ENCODE results near the gene OSR1. TPM values are rescaled to one million over a fixed set of nuclear protein-coding genes. Genes with fewer than 3 reads are reported as not detected.

The OSR1 gene
- total RNA-seq, 2 experiments from 2014 or later, result not detected

- no peak overlapping the region for H2AFZ ChIP-seq (ENCODE audit: low read length)
- no peak overlapping the region for H3K4me3 ChIP-seq (ENCODE audit: low read depth, low read length, poor library complexity, severe bottlenecking)
- no peaks in the 10 kb centered on the region for H3K79me2 ChIP-seq (ENCODE audit: insufficient read depth, low read depth, low read length)
- no peak overlapping the region for H3K4me2 ChIP-seq (ENCODE audit: low read length)
- H3K9me2 ChIP-seq (ENCODE audit: insufficient read depth, low read length), result no peaks in the 10 kb centered on the region
- no peak for DNase-seq (ENCODE audit: low spot score)
- BruUV-seq (replicated peaks), result no TSS peak
- no peaks in the 10 kb centered on the region for H3K36me3 ChIP-seq (ENCODE audit: insufficient read depth, low read length)
- H3K9me3 ChIP-seq (ENCODE audit: low read length), result no peaks in the 10 kb centered on the region
- ChIA-PET POLR2A (no interaction called here), CTCF (ENCODE audit: unreplicated experiment) (no interaction called here)
- TF ChIP-seq CTCF (conservative IDR thresholded peaks at IDR 0.05; ENCODE audit: low read length), result no peak
- TF ChIP-seq EZH2phosphoT487 (IDR thresholded peaks at IDR 0.05; ENCODE audit: borderline replicate concordance, low read depth, low read length), result no peak
- no peak overlapping the region for H3K27ac ChIP-seq (ENCODE audit: low read depth, low read length, poor library complexity, severe bottlenecking)
- no peaks in the 10 kb centered on the region for H4K20me1 ChIP-seq (ENCODE audit: insufficient read depth, low read length)
- intact Hi-C loops (cut with micrococcal nuclease; ENCODE audit: unreplicated experiment), result no loop called here
- no peaks in the 10 kb centered on the region for H3K4me1 ChIP-seq (ENCODE audit: insufficient read depth, low read length, poor library complexity, severe bottlenecking)
Observed at GRCh38 chr2:19330436-19330835, 28.0 kb downstream of the OSR1 start.

- POLR2A ChIA-PET, result no interaction called here
Observed at GRCh38 chr2:19329445-19329844, 29.0 kb downstream of the OSR1 start.

GRCh38 chr2:19327496-19327895, 30.9 kb downstream of the OSR1 start:
- H3K4me3 ChIP-seq (ENCODE audit: low read depth, low read length, poor library complexity, severe bottlenecking), result no peak overlapping the region
- POLR2A ChIA-PET, result no interaction called here
- no TSS peak for BruUV-seq (replicated peaks)

More at GRCh38 chr2:19329445-19329844, 29.0 kb downstream of the OSR1 start:
- no TSS peak for BruUV-seq (replicated peaks)
- Histone ChIP-seq H3K27ac (ENCODE audit: low read depth, low read length, poor library complexity, severe bottlenecking) (no peak overlapping the region), H3K36me3 (ENCODE audit: insufficient read depth, low read length) (no peaks in the 10 kb centered on the region), H3K4me1 (ENCODE audit: insufficient read depth, low read length, poor library complexity, severe bottlenecking) (no peaks in the 10 kb centered on the region), H3K9me2 (ENCODE audit: insufficient read depth, low read length) (no peaks in the 10 kb centered on the region), H3K79me2 (ENCODE audit: insufficient read depth, low read depth, low read length) (no peaks in the 10 kb centered on the region), H3K4me3 (ENCODE audit: low read depth, low read length, poor library complexity, severe bottlenecking) (no peak overlapping the region), H4K20me1 (ENCODE audit: insufficient read depth, low read length) (no peaks in the 10 kb centered on the region), H2AFZ (ENCODE audit: low read length) (no peak overlapping the region), H3K9me3 (ENCODE audit: low read length) (no peaks in the 10 kb centered on the region), H3K4me2 (ENCODE audit: low read length) (no peak overlapping the region)
- DNase-seq (ENCODE audit: low spot score), result no peak
- intact Hi-C loops (cut with micrococcal nuclease; ENCODE audit: unreplicated experiment), result no loop called here
- no peak for TF ChIP-seq CTCF (conservative IDR thresholded peaks at IDR 0.05; ENCODE audit: low read length)
- no peak for TF ChIP-seq EZH2phosphoT487 (IDR thresholded peaks at IDR 0.05; ENCODE audit: borderline replicate concordance, low read depth, low read length)
- CTCF ChIA-PET (ENCODE audit: unreplicated experiment), result no interaction called here

More at GRCh38 chr2:19327496-19327895, 30.9 kb downstream of the OSR1 start:
- Histone ChIP-seq H3K36me3 (ENCODE audit: insufficient read depth, low read length) (no peaks in the 10 kb centered on the region), H3K27ac (ENCODE audit: low read depth, low read length, poor library complexity, severe bottlenecking) (no peak overlapping the region), H3K79me2 (ENCODE audit: insufficient read depth, low read depth, low read length) (no peaks in the 10 kb centered on the region), H2AFZ (ENCODE audit: low read length) (no peak overlapping the region), H3K4me1 (ENCODE audit: insufficient read depth, low read length, poor library complexity, severe bottlenecking) (no peaks in the 10 kb centered on the region), H3K9me2 (ENCODE audit: insufficient read depth, low read length) (no peaks in the 10 kb centered on the region), H3K4me2 (ENCODE audit: low read length) (no peak overlapping the region), H4K20me1 (ENCODE audit: insufficient read depth, low read length) (no peaks in the 10 kb centered on the region), H3K9me3 (ENCODE audit: low read length) (no peaks in the 10 kb centered on the region)
- DNase-seq (ENCODE audit: low spot score), result no peak
- no peak for TF ChIP-seq EZH2phosphoT487 (IDR thresholded peaks at IDR 0.05; ENCODE audit: borderline replicate concordance, low read depth, low read length)
- TF ChIP-seq CTCF (conservative IDR thresholded peaks at IDR 0.05; ENCODE audit: low read length), result no peak
- intact Hi-C loops (cut with micrococcal nuclease; ENCODE audit: unreplicated experiment), result no loop called here
- CTCF ChIA-PET (ENCODE audit: unreplicated experiment), result no interaction called here
